GM12872 (cell line): Measurements from ENCODE around the gene RANBP9.

Source experiments
- TF ChIP-seq, protein P1 (sequence below): IDR thresholded peaks from 3 replicates; pipeline ENCODE4 v1.5.1; 2011; ENCODE audit warnings: low read depth, mild to moderate bottlenecking, low read length, moderate library complexity; ENCODE audit not compliant: insufficient read depth

RANBP9 gene

DNA sequence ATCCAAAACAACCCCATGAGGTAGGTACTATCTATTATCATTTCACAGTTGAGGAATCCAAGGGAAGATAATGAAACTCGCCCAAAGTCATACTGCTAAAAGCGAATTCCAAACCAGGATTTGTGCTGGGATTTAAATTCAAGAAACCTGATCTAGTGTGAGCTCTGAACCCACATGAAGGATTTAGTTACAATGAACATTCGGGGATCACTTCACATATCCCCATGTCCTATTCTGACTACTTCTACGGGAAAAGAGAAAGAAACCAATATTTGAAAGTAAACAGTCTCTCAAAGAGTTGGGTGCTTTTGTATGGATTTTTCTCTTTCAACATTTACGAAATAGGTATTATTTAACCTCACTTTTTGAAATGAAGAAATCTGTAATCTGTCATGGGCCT lies 12.9 kb downstream of the RANBP9 start:
- TF ChIP-seq, protein P1, sequence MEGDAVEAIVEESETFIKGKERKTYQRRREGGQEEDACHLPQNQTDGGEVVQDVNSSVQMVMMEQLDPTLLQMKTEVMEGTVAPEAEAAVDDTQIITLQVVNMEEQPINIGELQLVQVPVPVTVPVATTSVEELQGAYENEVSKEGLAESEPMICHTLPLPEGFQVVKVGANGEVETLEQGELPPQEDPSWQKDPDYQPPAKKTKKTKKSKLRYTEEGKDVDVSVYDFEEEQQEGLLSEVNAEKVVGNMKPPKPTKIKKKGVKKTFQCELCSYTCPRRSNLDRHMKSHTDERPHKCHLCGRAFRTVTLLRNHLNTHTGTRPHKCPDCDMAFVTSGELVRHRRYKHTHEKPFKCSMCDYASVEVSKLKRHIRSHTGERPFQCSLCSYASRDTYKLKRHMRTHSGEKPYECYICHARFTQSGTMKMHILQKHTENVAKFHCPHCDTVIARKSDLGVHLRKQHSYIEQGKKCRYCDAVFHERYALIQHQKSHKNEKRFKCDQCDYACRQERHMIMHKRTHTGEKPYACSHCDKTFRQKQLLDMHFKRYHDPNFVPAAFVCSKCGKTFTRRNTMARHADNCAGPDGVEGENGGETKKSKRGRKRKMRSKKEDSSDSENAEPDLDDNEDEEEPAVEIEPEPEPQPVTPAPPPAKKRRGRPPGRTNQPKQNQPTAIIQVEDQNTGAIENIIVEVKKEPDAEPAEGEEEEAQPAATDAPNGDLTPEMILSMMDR = no peak

- TF ChIP-seq, protein P1 = no peak
Observed at GRCh38 chr6:13697857-13698256, 13.8 kb downstream of the RANBP9 start.

DNA sequence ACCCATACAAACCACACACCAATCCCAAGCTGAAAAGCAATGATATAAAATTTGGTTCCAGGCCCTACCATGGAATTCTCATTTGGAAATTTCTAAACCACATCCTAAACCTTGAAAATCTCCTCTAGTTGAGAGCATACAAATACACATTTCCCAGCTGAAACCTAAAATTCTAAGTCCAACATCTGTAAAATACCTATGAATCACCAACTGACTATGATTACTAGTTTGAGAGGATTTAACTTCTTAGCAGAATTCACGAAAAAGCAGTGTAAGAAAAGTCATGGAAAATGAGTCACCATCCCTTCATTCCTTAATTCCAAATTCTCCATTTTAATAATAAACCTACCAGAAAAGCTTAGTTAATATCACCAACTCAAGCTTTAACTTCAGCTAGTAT lies 15.4 kb downstream of the RANBP9 start:
- TF ChIP-seq, protein P1 = no peak

DNA sequence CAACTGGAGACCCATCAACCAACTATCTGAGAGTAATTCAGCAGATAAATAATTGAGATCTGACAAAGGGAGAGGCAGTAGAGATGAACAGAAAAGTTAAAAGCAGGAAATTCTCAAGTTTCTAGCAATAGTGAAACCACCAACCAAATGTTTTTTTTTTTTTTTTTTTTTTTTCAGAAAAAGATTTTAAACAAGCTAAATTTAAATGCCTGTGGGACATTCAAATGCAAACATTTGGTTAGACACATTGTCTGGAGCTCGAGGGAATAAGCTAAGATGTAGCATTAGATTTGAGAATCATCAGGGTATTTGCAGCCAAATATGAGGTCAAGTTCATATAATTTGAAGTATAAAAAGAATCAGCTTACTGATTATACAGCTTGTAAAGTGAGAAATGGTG lies 16.4 kb downstream of the RANBP9 start:
- TF ChIP-seq, protein P1 = no peak

- TF ChIP-seq, protein P1 = no peak
Observed at GRCh38 chr6:13694562-13694961, 17.1 kb downstream of the RANBP9 start.

- TF ChIP-seq, protein P1 = no peak
Observed at GRCh38 chr6:13689511-13690256, 22.0 kb downstream of the RANBP9 start.

DNA sequence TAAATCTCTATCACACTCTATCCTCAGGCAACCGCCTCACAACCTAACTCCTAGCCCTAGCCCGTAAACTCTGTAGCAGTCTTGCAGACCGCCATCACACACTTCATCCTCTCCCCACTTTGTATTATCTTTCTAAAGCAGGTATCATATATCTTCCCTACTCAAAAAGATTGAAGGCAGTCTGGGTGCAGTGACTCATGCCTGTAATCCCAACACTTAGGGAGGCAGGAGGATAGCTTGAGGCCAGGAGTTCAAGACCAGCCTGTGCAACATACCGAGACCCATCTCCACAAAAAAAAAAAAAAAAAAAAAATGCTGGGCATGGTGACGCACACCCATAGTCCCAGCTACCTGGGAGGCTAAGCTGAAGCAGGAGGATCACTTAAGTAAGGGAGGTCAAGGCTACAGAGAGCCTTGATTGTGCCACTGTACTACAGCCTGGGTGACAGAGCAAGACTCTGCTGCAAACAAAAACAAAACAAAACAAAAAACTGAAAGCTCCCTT lies 22.9 kb downstream of the RANBP9 start:
- TF ChIP-seq, protein P1 = no peak
